ENCODE measurements around the gene ARHGEF9.

DNA sequence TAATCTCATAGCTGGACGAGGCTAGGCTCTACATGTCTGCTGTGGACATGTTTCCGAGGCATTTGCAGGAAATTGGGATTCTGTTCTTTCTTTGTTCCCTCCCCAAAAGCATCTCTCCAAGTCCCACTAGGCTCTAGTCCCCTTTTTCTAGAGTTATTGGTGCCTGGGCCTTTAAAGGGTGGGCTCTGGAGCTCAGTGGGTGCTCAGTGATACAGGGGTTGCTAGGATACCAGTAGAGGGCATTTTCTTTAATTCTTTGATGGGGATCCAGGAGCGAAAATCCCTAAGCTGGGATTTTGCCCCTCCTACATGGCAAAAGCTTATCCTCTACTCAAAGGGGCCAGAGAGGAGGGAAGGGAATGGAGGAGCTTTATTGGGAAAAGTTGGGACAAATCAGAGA is 34.2 kb downstream of the ARHGEF9 start:
- TF ChIP-seq TEAD4 (IDR thresholded peaks at IDR 0.05) (no peak), CEBPB (IDR thresholded peaks at IDR 0.05) (no peak), TAF1 (IDR thresholded peaks at IDR 0.05; ENCODE audit: low read depth) (no peak), EP300 (IDR thresholded peaks at IDR 0.05; ENCODE audit: borderline replicate concordance) (no peak), NFIC (IDR thresholded peaks at IDR 0.05) (no peak), CREB1 (IDR thresholded peaks at IDR 0.05; ENCODE audit: low read depth) (no peak), EGR1 (IDR thresholded peaks at IDR 0.05) (no peak), YY1 (IDR thresholded peaks at IDR 0.05; ENCODE audit: low read depth) (no peak), FOXM1 (IDR thresholded peaks at IDR 0.05; ENCODE audit: borderline replicate concordance, low read depth) (no peak)
- TF ChIP-seq, protein P1, sequence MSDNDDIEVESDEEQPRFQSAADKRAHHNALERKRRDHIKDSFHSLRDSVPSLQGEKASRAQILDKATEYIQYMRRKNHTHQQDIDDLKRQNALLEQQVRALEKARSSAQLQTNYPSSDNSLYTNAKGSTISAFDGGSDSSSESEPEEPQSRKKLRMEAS (IDR thresholded peaks at IDR 0.05): no peak
- TF ChIP-seq, protein P2, sequence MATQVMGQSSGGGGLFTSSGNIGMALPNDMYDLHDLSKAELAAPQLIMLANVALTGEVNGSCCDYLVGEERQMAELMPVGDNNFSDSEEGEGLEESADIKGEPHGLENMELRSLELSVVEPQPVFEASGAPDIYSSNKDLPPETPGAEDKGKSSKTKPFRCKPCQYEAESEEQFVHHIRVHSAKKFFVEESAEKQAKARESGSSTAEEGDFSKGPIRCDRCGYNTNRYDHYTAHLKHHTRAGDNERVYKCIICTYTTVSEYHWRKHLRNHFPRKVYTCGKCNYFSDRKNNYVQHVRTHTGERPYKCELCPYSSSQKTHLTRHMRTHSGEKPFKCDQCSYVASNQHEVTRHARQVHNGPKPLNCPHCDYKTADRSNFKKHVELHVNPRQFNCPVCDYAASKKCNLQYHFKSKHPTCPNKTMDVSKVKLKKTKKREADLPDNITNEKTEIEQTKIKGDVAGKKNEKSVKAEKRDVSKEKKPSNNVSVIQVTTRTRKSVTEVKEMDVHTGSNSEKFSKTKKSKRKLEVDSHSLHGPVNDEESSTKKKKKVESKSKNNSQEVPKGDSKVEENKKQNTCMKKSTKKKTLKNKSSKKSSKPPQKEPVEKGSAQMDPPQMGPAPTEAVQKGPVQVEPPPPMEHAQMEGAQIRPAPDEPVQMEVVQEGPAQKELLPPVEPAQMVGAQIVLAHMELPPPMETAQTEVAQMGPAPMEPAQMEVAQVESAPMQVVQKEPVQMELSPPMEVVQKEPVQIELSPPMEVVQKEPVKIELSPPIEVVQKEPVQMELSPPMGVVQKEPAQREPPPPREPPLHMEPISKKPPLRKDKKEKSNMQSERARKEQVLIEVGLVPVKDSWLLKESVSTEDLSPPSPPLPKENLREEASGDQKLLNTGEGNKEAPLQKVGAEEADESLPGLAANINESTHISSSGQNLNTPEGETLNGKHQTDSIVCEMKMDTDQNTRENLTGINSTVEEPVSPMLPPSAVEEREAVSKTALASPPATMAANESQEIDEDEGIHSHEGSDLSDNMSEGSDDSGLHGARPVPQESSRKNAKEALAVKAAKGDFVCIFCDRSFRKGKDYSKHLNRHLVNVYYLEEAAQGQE (IDR thresholded peaks at IDR 0.05; ENCODE audit: low read depth): no peak

Measured in Ishikawa (cell line).